Lower leg skin (tissue), 4 donors: ENCODE data around the gene PPCDC. TPM values are rescaled to one million over a fixed set of nuclear protein-coding genes. Genes with fewer than 3 reads are reported as not detected.

Experiments
- DNase-seq, 2 donors: peaks; one replicate each; pipeline ENCODE4 v3.0.0-alpha.2; 2019; ENCODE audit warnings: low spot score in 2 of 2
- H3K4me3 ChIP-seq: fragments of 200-600 bp; sonication (generic); 2 replicates; pipeline ENCODE4 v1.5.1; 2017; ENCODE audit warnings: mild to moderate bottlenecking, low read depth; ENCODE audit not compliant: poor library complexity, severe bottlenecking
- CTCF ChIP-seq, 3 donors: fragments of 450-650 bp; IDR thresholded peaks; one replicate each; pipeline ENCODE4 v1.5.1; 2016; ENCODE audit warnings: antibody characterized with exemption in 3 of 3, mild to moderate bottlenecking in 3 of 3, moderate library complexity in 2 of 3
- POLR2A ChIP-seq, 2 donors: fragments of 450-650 bp; IDR thresholded peaks; one replicate each; pipeline ENCODE4 v1.6.1; 2016 to 2017; ENCODE audit warnings: antibody characterized with exemption in 2 of 2, mild to moderate bottlenecking in 1 of 2, moderate library complexity in 1 of 2
- WGBS, 2 donors: methylation state at CpG; one replicate each; pipeline ENCODE4 v1.1.5; 2018; 5-methylcytosine and 5-hydroxymethylcytosine counted together
- intact Hi-C: fragments of 100-400 bp; cut with DNase I; formaldehyde crosslinking; loops from one replicate; pipeline ENCODE4 v1.15.0; 2023; ENCODE audit warnings: low total_unique reads
- total RNA-seq, 4 donors: library from RNA; depleted of rRNA; stranded (reverse); fragments of >200 nt; gene quantifications; one replicate each; pipeline ENCODE4 v1.1.0, GENCODE V29; 2016

PPCDC gene
- total RNA-seq, 4 donors from 2014 or later: 14.4 to 21.4 (median 17.5) TPM

- 82 to 87% methylated on average over 3 of the region's 3 CpGs for WGBS, 2 donors
- no peak for TF ChIP-seq POLR2A (IDR thresholded peaks at IDR 0.05)
- no peak for TF ChIP-seq CTCF (IDR thresholded peaks at IDR 0.05)
- DNase-seq: no peak
- intact Hi-C loops: no loop called here
- H3K4me3 ChIP-seq: no peak overlapping the region
Measured at GRCh38 chr15:75019916-75020315, 3.5 kb upstream of the PPCDC start.

GRCh38 chr15:75021341-75021740 is 2.0 kb upstream of the PPCDC start:
- WGBS, 2 donors: 77 to 90% methylated on average over 8 of the region's 8 CpGs
- intact Hi-C loops: no loop called here
- no peak for DNase-seq
- no peak overlapping the region for H3K4me3 ChIP-seq
- TF ChIP-seq POLR2A (IDR thresholded peaks at IDR 0.05): no peak
- TF ChIP-seq CTCF (IDR thresholded peaks at IDR 0.05): no peak

GRCh38 chr15:75022783-75023180 is 608 bp upstream of the PPCDC start:
- intact Hi-C loops: no loop called here
- TF ChIP-seq POLR2A (IDR thresholded peaks at IDR 0.05) (no peak), CTCF (IDR thresholded peaks at IDR 0.05) (no peak)
- WGBS, 2 donors: 79 to 87% methylated on average over 2 of the region's 2 CpGs

GRCh38 chr15:75023872-75024636 is 664 bp downstream of the PPCDC start:
- peak overlapping the region; percentile 83 for H3K4me3 ChIP-seq
- TF ChIP-seq POLR2A (IDR thresholded peaks at IDR 0.05): no peak
- no peak for TF ChIP-seq CTCF (IDR thresholded peaks at IDR 0.05)
- no peak for DNase-seq
- 8 to 12% methylated on average over 12 of the region's 12 CpGs for whole genome bisulfite sequencing, 2 donors
- intact Hi-C loops: no loop called here

More at GRCh38 chr15:75022783-75023180, 608 bp upstream of the PPCDC start:
- H3K4me3 ChIP-seq: no peak overlapping the region
- DNase-seq: no peak

GRCh38 chr15:75025107-75025506 is 1.7 kb downstream of the PPCDC start:
- TF ChIP-seq CTCF (IDR thresholded peaks at IDR 0.05) (no peak), POLR2A (IDR thresholded peaks at IDR 0.05) (no peak)
- 49 to 52% methylated on average over 3 of the region's 3 CpGs for WGBS, 2 donors
- intact Hi-C loops: no loop called here
- H3K4me3 ChIP-seq: no peak overlapping the region
- DNase-seq: no peak
